ENCODE data around the gene ANKRD33B.
"Not testable (repeated sequence)": the region's sequence is repeated elsewhere in the genome, so short reads cannot be mapped to it uniquely, and the experiment has no call there.

Gene ANKRD33B

GRCh38 chr5:10607023-10607665 lies 43.3 kb downstream of the ANKRD33B start:
- DNase-seq (ENCODE audit: extremely low spot score), result peak; percentile 71
- CTCF ChIA-PET, result interaction anchor here (0.8 to 9.9 kb wide), 17 partner anchors 10 to 254 kb away, joined by 3 to 148 read pairs (median 7); partner anchors contain the start of gene MARCHF6
- POLR2A ChIA-PET, result interaction anchor here (0.8 to 2.2 kb wide), 10 partner anchors 13 to 357 kb away, joined by 3 to 13 read pairs (median 5); partner anchors contain the start of genes ATPSCKMT and CCT5
- no peak for TF ChIP-seq CTCF (IDR thresholded peaks at IDR 0.05; ENCODE audit: control extremely low read depth, extremely low read depth, low read depth, missing control alignments)

DNA sequence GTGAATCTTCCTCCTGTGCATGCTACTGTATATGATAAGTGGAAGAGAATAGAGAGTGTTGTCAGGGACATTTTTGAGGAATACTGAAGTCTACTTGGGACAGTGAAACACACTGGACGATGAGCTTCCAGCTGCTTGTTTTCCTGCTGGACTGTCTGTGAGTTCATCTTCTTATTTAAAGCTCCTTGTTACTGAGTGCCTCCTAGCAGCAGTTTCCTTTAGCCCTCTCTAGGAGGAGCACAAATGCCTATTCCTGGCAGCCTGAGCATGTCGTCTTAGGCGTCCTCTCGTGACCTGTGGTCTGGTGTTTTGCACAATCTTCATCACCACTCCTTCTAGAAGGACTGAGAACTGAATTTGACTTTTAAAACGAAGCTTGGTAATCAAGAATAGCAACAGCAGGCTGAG lies 43.8 kb downstream of the ANKRD33B start:
- CTCF ChIA-PET, result interaction anchor here (0.8 to 9.9 kb wide), 17 partner anchors 9 to 254 kb away, joined by 3 to 148 read pairs (median 7); partner anchors contain the start of gene MARCHF6
- no peak for DNase-seq (ENCODE audit: extremely low spot score)
- POLR2A ChIA-PET, result interaction anchor here (0.7 to 2.2 kb wide), 12 partner anchors 13 to 1221 kb away, joined by 3 to 13 read pairs (median 4); partner anchors contain the start of genes ATPSCKMT and CCT5
- TF ChIP-seq CTCF (IDR thresholded peaks at IDR 0.05; ENCODE audit: control extremely low read depth, extremely low read depth, low read depth, missing control alignments), result peak; percentile 44

DNA sequence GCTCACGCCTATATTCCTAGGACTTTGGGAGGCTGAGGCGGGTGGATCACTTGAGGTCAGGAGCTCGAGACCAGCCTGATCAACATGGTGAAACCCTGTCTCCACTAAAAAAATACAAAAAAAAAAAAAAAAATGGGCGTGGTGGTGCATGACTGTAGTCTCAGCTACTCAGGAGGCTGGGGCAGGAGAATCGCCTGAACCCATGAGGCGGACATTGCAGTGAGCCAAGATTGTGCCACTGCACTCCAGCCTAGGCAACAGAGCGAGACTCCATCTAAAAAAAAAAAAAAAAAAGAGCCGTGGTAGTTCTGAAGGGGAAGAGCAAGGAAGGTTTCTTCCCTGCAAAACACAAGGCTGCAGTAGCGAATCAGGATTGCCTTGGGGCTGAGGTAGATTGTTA lies 44.2 kb downstream of the ANKRD33B start:
- ChIA-PET CTCF (interaction anchor here (0.8 to 9.9 kb wide), 14 partner anchors 9 to 94 kb away, joined by 3 to 148 read pairs (median 10); no protein-coding TSS in a partner anchor), POLR2A (interaction anchor here (0.7 to 2.2 kb wide), 10 partner anchors 12 to 1221 kb away, joined by 3 to 13 read pairs (median 4); partner anchors contain the start of genes ATPSCKMT and CCT5)
- DNase-seq (ENCODE audit: extremely low spot score), result not testable (repeated sequence)

DNA sequence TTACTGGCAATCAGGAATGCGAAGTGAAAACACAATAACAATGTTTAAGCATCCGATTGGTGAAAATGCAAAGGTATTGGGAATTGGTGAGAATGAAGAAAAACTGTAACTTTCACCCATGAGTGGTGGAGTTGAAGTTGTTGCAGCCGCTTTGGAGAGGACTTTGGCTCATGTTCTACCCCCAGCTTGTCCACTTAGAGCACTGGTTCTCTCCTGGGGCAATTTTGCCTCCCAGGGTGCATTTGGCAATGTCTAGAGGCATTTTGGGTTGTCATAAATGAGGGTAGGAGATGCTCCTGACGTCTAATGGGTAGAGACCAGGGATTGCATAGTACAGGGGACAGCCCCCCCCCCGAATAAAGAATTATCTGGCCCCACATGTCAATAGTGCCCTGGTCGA lies 46.2 kb downstream of the ANKRD33B start:
- POLR2A ChIA-PET, result no interaction called here
- CTCF ChIA-PET, result interaction anchor here (1.3 to 9.9 kb wide), 4 partner anchors 9 to 157 kb away, joined by 3 to 148 read pairs (median 6); no protein-coding TSS in a partner anchor
- no peak for TF ChIP-seq CTCF (IDR thresholded peaks at IDR 0.05; ENCODE audit: control extremely low read depth, extremely low read depth, low read depth, missing control alignments)
- no peak for DNase-seq (ENCODE audit: extremely low spot score)

- DNase-seq (ENCODE audit: extremely low spot score), result no peak
- POLR2A ChIA-PET, result no interaction called here
- CTCF ChIA-PET, result interaction anchor here (0.7 to 10.3 kb wide), 6 partner anchors 9 to 158 kb away, joined by 3 to 112 read pairs (median 4); no protein-coding TSS in a partner anchor
- TF ChIP-seq CTCF (IDR thresholded peaks at IDR 0.05; ENCODE audit: control extremely low read depth, extremely low read depth, low read depth, missing control alignments), result no peak
Measured at GRCh38 chr5:10611290-10611689, 47.4 kb downstream of the ANKRD33B start.

- DNase-seq (ENCODE audit: extremely low spot score), result no peak
- ChIA-PET CTCF (interaction anchor here (1.3 to 10.3 kb wide), 7 partner anchors 9 to 159 kb away, joined by 4 to 112 read pairs (median 5); no protein-coding TSS in a partner anchor), POLR2A (no interaction called here)
- no peak for TF ChIP-seq CTCF (IDR thresholded peaks at IDR 0.05; ENCODE audit: control extremely low read depth, extremely low read depth, low read depth, missing control alignments)
Measured at GRCh38 chr5:10612251-10612650, 48.4 kb downstream of the ANKRD33B start.

- ChIA-PET CTCF (interaction anchor here (0.9 to 10.3 kb wide), 2 partner anchors 10 to 11 kb away, joined by 3 to 112 read pairs; no protein-coding TSS in a partner anchor), POLR2A (interaction anchor here (0.6 kb wide), 1 partner anchor 255 kb away, joined by 3 read pairs; no protein-coding TSS in a partner anchor)
- TF ChIP-seq CTCF (IDR thresholded peaks at IDR 0.05; ENCODE audit: control extremely low read depth, extremely low read depth, low read depth, missing control alignments), result no peak
- DNase-seq (ENCODE audit: extremely low spot score), result no peak
Measured at GRCh38 chr5:10615693-10616092, 51.8 kb downstream of the ANKRD33B start.
